Mesothelial cell of epicardium (in vitro differentiated cells): Measurements from ENCODE around the gene ZNF80. TPM values are rescaled to one million over a fixed set of nuclear protein-coding genes. Genes with fewer than 3 reads are reported as not detected.

ENCODE experiments used
- DNase-seq, 2 experiments: peaks; one replicate each; pipeline ENCODE4 v3.0.0; 2021; ENCODE audit warnings: low spot score in 2 of 2; ENCODE audit not compliant: unreplicated experiment in 2 of 2
- H3K27ac Mint-ChIP-seq: 2 replicates; pipeline ENCODE4 v1.8.0; 2021; ENCODE audit warnings: mixed read lengths
- H3K27me3 Mint-ChIP-seq: 2 replicates; pipeline ENCODE4 v1.8.0; 2021; ENCODE audit warnings: low read depth, mixed read lengths
- H3K36me3 Mint-ChIP-seq: 2 replicates; pipeline ENCODE4 v1.8.0; 2021; ENCODE audit warnings: mixed read lengths
- H3K4me1 Mint-ChIP-seq: 2 replicates; pipeline ENCODE4 v1.8.0; 2021; ENCODE audit warnings: mixed read lengths
- H3K4me3 Mint-ChIP-seq: 2 replicates; pipeline ENCODE4 v1.8.0; 2021; ENCODE audit warnings: mild to moderate bottlenecking, moderate library complexity, mixed read lengths
- H3K9me3 Mint-ChIP-seq: 2 replicates; pipeline ENCODE4 v1.8.0; 2021; ENCODE audit warnings: mixed read lengths
- CTCF ChIP-seq: fragments of 200-600 bp; sonication (generic); IDR thresholded peaks from one replicate; pipeline ENCODE4 v1.5.0; 2021; ENCODE audit warnings: antibody characterized with exemption; ENCODE audit not compliant: unreplicated experiment
- total RNA-seq: library from RNA; stranded (reverse); gene quantifications from 3 replicates; pipeline ENCODE4 v1.2.1, GENCODE V29; 2021

Gene ZNF80
- total RNA-seq, 1 donor from 2014 or later, result not detected

- Mint-ChIP-seq H3K36me3 (no peaks in the 10 kb centered on the region), H3K4me3 (no peak overlapping the region), H3K4me1 (no peaks in the 10 kb centered on the region)
Measured at GRCh38 chr3:114218578-114219185, 18.7 kb downstream of the ZNF80 start.

GRCh38 chr3:114218006-114218405 lies 19.4 kb downstream of the ZNF80 start:
- no peak overlapping the region for H3K4me3 Mint-ChIP-seq
- peaks cover 17% of the 10 kb centered on the region for H3K27me3 Mint-ChIP-seq
- H3K4me1 Mint-ChIP-seq, result no peaks in the 10 kb centered on the region
- no peaks in the 10 kb centered on the region for H3K9me3 Mint-ChIP-seq
- TF ChIP-seq CTCF, result no peak
- no peak overlapping the region for H3K27ac Mint-ChIP-seq
- DNase-seq, result no peak
- no peaks in the 10 kb centered on the region for H3K36me3 Mint-ChIP-seq

More at GRCh38 chr3:114218578-114219185, 18.7 kb downstream of the ZNF80 start:
- H3K9me3 Mint-ChIP-seq, result no peaks in the 10 kb centered on the region
- H3K27ac Mint-ChIP-seq, result no peak overlapping the region
- no peak for TF ChIP-seq CTCF
- peaks cover 11% of the 10 kb centered on the region for H3K27me3 Mint-ChIP-seq
- no peak for DNase-seq

GRCh38 chr3:114217266-114217665 lies 20.1 kb downstream of the ZNF80 start:
- H3K27ac Mint-ChIP-seq, result no peak overlapping the region

GRCh38 chr3:114216186-114216970 lies 21.0 kb downstream of the ZNF80 start:
- Mint-ChIP-seq H3K4me3 (no peak overlapping the region), H3K9me3 (no peaks in the 10 kb centered on the region), H3K27ac (no peak overlapping the region), H3K27me3 (peaks cover 28% of the 10 kb centered on the region), H3K4me1 (no peaks in the 10 kb centered on the region), H3K36me3 (no peaks in the 10 kb centered on the region)
- no peak for DNase-seq
- TF ChIP-seq CTCF, result no peak

More at GRCh38 chr3:114217266-114217665, 20.1 kb downstream of the ZNF80 start:
- H3K9me3 Mint-ChIP-seq, result no peaks in the 10 kb centered on the region
- no peak for DNase-seq
- peaks cover 24% of the 10 kb centered on the region for H3K27me3 Mint-ChIP-seq
- TF ChIP-seq CTCF, result no peak
- H3K4me3 Mint-ChIP-seq, result no peak overlapping the region
- H3K36me3 Mint-ChIP-seq, result no peaks in the 10 kb centered on the region
- no peaks in the 10 kb centered on the region for H3K4me1 Mint-ChIP-seq

GRCh38 chr3:114214542-114215341 lies 22.6 kb downstream of the ZNF80 start:
- Mint-ChIP-seq H3K27ac (no peak overlapping the region), H3K4me3 (no peak overlapping the region), H3K4me1 (no peaks in the 10 kb centered on the region), H3K36me3 (no peaks in the 10 kb centered on the region), H3K27me3 (peaks cover 29% of the 10 kb centered on the region), H3K9me3 (no peaks in the 10 kb centered on the region)
- no peak for TF ChIP-seq CTCF
- DNase-seq, result no peak
